Mammary epithelial cell (primary cell): Measurements from ENCODE around the gene CSNK1E.

ENCODE experiments used
- CTCF ChIP-seq, 2 donors: IDR thresholded peaks in 1 of 2; conservative IDR thresholded peaks in 1 of 2; 2 replicates each; pipeline ENCODE4 v1.5.1; 2011 to 2012; ENCODE audit warnings: inconsistent platforms in 2 of 2, low read length in 2 of 2, mild to moderate bottlenecking in 2 of 2, control low read depth in 1 of 2, low read depth in 1 of 2; ENCODE audit not compliant: insufficient read depth in 1 of 2; ENCODE audit errors: extremely low read depth in 1 of 2
- EZH2 ChIP-seq: IDR thresholded peaks from 2 replicates; pipeline ENCODE4 v1.6.1; 2012; ENCODE audit warnings: low read length, inconsistent platforms, borderline replicate concordance

DNA sequence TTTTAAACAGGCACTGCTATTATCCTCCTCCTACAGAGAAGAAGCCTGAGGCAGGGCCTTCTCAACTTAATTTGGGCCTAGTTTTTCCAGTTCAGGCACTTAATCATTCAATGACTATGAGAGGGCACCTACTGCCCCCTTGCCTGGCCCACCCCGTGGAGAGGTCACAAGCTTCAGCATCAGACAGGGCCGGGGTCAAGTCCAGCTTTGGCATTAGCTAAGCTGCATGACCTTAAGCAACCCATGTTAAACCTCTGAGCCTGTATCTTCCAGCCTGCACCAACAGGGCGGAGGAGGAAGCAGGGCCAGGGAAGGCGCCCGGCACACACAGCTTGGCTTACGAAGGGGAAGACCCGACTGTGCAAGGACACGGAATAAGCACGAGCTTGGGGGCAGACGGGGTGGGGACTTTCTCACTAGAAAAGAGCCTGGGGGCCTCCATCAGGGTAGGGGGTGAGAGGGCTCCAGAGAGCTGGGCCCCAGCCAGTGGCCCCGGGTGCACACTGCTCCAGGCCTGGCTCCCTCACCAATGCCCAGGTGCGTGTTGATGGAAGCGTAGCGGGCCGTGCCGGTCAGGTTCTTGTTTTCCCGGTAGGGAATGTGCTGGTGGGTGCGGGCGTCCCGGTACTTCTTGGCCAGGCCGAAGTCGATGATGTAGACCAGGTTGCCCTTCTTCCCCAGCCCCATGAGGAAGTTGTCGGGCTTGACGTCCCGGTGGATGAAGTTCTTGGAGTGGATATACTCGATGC is 16.9 kb downstream of the CSNK1E start:
- TF ChIP-seq CTCF (conservative IDR thresholded peaks at IDR 0.05 in 1 of 2, IDR thresholded peaks at IDR 0.05 in 1 of 2; ENCODE audit: extremely low read depth in 1 of 2, insufficient read depth in 1 of 2, low read depth in 1 of 2, low read length in 2 of 2) (no peak), EZH2 (no peak)
